Naive thymus-derived CD4-positive, alpha-beta T cell (primary cell): ENCODE data around the gene VAC14. TPM values are rescaled to one million over a fixed set of nuclear protein-coding genes. Genes with fewer than 3 reads are reported as not detected.

ENCODE experiments used
- ATAC-seq: fragments of 150-1000 bp; cut with Tn5 transposase; 2 replicates; pipeline ENCODE4 v1.10.0; 2021; ENCODE audit warnings: mild to moderate bottlenecking, moderate library complexity
- CTCF ChIA-PET: fragments of 350-600 bp; sonication (Branson Sonifier 250); formaldehyde crosslinking; loops from one replicate; lab custom pipeline; 2021; ENCODE audit warnings: antibody characterized with exemption; lab: Charles Lee
- POLR2A ChIA-PET: fragments of 350-600 bp; sonication (Branson Sonifier 250); formaldehyde crosslinking; loops from one replicate; lab custom pipeline; 2021; ENCODE audit warnings: antibody characterized with exemption, inconsistent platforms; lab: Charles Lee
- DNase-seq, 9 donors: peaks; one replicate each; pipeline versions ENCODE4 v3.0.0 to v3.0.0-alpha.2; 2020 to 2022; ENCODE audit warnings: mixed read lengths in 1 of 9
- H3K27ac ChIP-seq: one replicate; pipeline ENCODE4 v1.7.0; 2013; ENCODE audit warnings: mild to moderate bottlenecking, low read depth, low read length, moderate library complexity
- H3K27me3 ChIP-seq, 2 donors: one replicate each; pipeline ENCODE4 v1.7.0; 2013; ENCODE audit warnings: low read length in 2 of 2, mild to moderate bottlenecking in 2 of 2, moderate library complexity in 2 of 2; ENCODE audit not compliant: control insufficient read depth in 2 of 2, insufficient read depth in 2 of 2
- H3K36me3 ChIP-seq, 3 experiments: 1 replicate in 2 of 3; 2 replicates in 1 of 3; pipeline ENCODE4 v1.7.0; 2013; ENCODE audit warnings: low read length in 3 of 3, mild to moderate bottlenecking in 3 of 3, moderate library complexity in 1 of 3; ENCODE audit not compliant: insufficient read depth in 3 of 3, control insufficient read depth in 2 of 3
- H3K4me1 ChIP-seq, 2 donors: one replicate each; pipeline ENCODE4 v1.7.0; 2013; ENCODE audit warnings: low read length in 2 of 2, mild to moderate bottlenecking in 2 of 2, moderate library complexity in 1 of 2; ENCODE audit not compliant: control insufficient read depth in 2 of 2, insufficient read depth in 2 of 2
- H3K4me3 ChIP-seq: 2 replicates; pipeline ENCODE4 v1.7.0; 2013; ENCODE audit warnings: mild to moderate bottlenecking, low read length
- H3K9me3 ChIP-seq, 3 experiments: 1 replicate in 2 of 3; 2 replicates in 1 of 3; pipeline ENCODE4 v1.7.0; 2013; ENCODE audit warnings: low read length in 3 of 3; ENCODE audit not compliant: control insufficient read depth in 2 of 3
- H3K27ac Mint-ChIP-seq, 9 donors: one replicate each; pipeline ENCODE4 v1.8.0; 2020 to 2022; ENCODE audit warnings: mixed read lengths in 9 of 9, mild to moderate bottlenecking in 8 of 9, moderate library complexity in 5 of 9, inconsistent platforms in 2 of 9
- H3K27me3 Mint-ChIP-seq, 5 donors: one replicate each; pipeline ENCODE4 v1.8.0; 2021 to 2022; ENCODE audit warnings: mixed read lengths in 5 of 5, mild to moderate bottlenecking in 1 of 5
- H3K36me3 Mint-ChIP-seq, 5 donors: one replicate each; pipeline ENCODE4 v1.8.0; 2020 to 2022; ENCODE audit warnings: mixed read lengths in 5 of 5, mild to moderate bottlenecking in 3 of 5, inconsistent platforms in 1 of 5
- H3K4me1 Mint-ChIP-seq, 7 donors: one replicate each; pipeline ENCODE4 v1.8.0; 2020 to 2022; ENCODE audit warnings: mixed read lengths in 7 of 7, mild to moderate bottlenecking in 3 of 7, inconsistent platforms in 1 of 7
- H3K4me3 Mint-ChIP-seq, 10 donors: one replicate each; pipeline ENCODE4 v1.8.0; 2020 to 2022; ENCODE audit warnings: mild to moderate bottlenecking in 10 of 10, mixed read lengths in 10 of 10, moderate library complexity in 6 of 10, inconsistent platforms in 2 of 10
- H3K9me3 Mint-ChIP-seq, 11 donors: one replicate each; pipeline ENCODE4 v1.8.0; 2020 to 2022; ENCODE audit warnings: mixed read lengths in 11 of 11, mild to moderate bottlenecking in 4 of 11, inconsistent platforms in 1 of 11, moderate library complexity in 1 of 11
- intact Hi-C, 2 donors: fragments of 100-400 bp; cut with micrococcal nuclease; formaldehyde crosslinking; loops; one replicate each; pipeline ENCODE4 v1.15.1; 2023
- polyA plus RNA-seq, 2 donors: library from polyadenylated mRNA; unstranded; fragments of 300-500 nt; fragmentation: Illumina TruSeq; gene quantifications; one replicate each; pipeline ENCODE4 v1.2.3, GENCODE V29; 2021
- total RNA-seq, 6 experiments: library from RNA in 5 of 6; stranded (reverse) in 5 of 6; gene quantifications; 1 replicate in 5 of 6; 2 replicates in 1 of 6; pipeline ENCODE4 v1.2.3 and lab custom pipeline; 2021 to 2026

The VAC14 gene
- total and polyA plus RNA-seq, 7 experiments from 2014 or later, result 29.2 to 61.2 (median 45.9) TPM

DNA sequence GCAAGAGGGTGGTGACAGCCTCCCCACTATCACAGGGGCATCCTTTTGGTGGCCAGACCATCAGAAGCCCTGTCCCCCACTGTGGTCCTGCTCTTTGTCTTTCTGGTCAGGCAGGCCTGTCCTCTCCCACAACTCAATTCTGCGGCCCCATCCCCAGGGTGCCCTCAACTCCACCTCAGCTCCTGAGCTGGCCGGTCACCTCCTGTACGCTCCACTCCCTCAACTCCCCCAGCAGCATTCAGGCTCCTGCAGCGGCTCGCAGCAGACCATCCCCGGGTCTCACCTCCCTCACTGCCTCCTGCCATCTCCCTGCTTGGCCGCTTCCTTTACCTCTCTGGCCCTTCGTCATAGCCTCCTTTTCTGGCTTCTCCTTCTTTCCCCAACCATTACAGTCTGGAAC, 71.7 kb downstream of the VAC14 start:
- H3K27ac Mint-ChIP-seq, result peak overlapping the region in 2 of 9 donors; percentile 25 to 28
- CTCF ChIA-PET, result interaction anchor here (1.0 to 1.1 kb wide), 2 partner anchors 23 to 42 kb away, joined by 3 read pairs; no protein-coding TSS in a partner anchor

DNA sequence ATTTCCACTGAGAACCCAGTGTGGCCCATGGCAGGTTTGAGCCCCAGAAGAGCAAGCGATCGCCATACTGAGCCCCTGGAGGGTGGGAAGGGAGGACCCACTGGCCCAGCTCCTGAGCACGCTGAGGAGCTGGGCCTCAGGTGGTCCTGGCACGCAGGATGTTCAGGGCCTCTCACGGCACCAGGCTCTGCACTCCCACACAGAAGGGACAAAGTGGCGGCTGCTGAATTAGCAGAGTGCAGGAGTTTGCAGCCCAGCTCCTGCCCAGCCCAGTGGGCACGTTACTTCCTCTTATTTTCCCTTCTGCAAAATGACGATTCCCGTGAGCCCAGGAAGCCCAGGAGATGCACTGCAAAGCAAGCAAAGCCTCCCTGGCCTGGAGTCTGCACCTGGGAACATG, 72.8 kb downstream of the VAC14 start:
- Histone ChIP-seq H3K27ac (no peak overlapping the region), H3K4me3 (no peak overlapping the region), H3K27me3 (no peaks in the 10 kb centered on the region), H3K9me3 (no peaks in the 10 kb centered on the region), H3K36me3 (peaks cover 0 to 74% (median 8%) of the 10 kb centered on the region in 3 experiments), H3K4me1 (no peaks in the 10 kb centered on the region)
- POLR2A ChIA-PET, result interaction anchor here (1.0 to 1.6 kb wide), 4 partner anchors 9 to 31 kb away, joined by 3 to 4 read pairs (median 4); no protein-coding TSS in a partner anchor
- Mint-ChIP-seq H3K4me3 (no peak overlapping the region), H3K27ac (no peak overlapping the region), H3K9me3 (no peaks in the 10 kb centered on the region), H3K27me3 (no peaks in the 10 kb centered on the region), H3K4me1 (peaks cover 0 to 6% (median 0%) of the 10 kb centered on the region in 7 donors), H3K36me3 (peaks cover 6 to 58% (median 23%) of the 10 kb centered on the region in 5 donors)
- CTCF ChIA-PET, result no interaction called here
- no peak for DNase-seq
- intact Hi-C loops, result no loop called here
- ATAC-seq, result no peak

More for the DNA sequence above, 71.7 kb downstream of the VAC14 start:
- Histone ChIP-seq H3K4me3 (no peak overlapping the region), H3K27ac (no peak overlapping the region), H3K36me3 (peaks cover 0 to 69% (median 8%) of the 10 kb centered on the region in 3 experiments), H3K9me3 (no peaks in the 10 kb centered on the region), H3K27me3 (no peaks in the 10 kb centered on the region), H3K4me1 (no peaks in the 10 kb centered on the region)
- Mint-ChIP-seq H3K4me3 (no peak overlapping the region), H3K27me3 (no peaks in the 10 kb centered on the region), H3K4me1 (peaks cover 0 to 6% (median 0%) of the 10 kb centered on the region in 7 donors), H3K9me3 (no peaks in the 10 kb centered on the region), H3K36me3 (peaks cover 6 to 57% (median 24%) of the 10 kb centered on the region in 5 donors)
- POLR2A ChIA-PET, result interaction anchor here (0.7 kb wide), 1 partner anchor 10 kb away, joined by 3 read pairs; no protein-coding TSS in a partner anchor
- ATAC-seq, result no peak
- intact Hi-C loops, result no loop called here
- DNase-seq, result no peak

DNA sequence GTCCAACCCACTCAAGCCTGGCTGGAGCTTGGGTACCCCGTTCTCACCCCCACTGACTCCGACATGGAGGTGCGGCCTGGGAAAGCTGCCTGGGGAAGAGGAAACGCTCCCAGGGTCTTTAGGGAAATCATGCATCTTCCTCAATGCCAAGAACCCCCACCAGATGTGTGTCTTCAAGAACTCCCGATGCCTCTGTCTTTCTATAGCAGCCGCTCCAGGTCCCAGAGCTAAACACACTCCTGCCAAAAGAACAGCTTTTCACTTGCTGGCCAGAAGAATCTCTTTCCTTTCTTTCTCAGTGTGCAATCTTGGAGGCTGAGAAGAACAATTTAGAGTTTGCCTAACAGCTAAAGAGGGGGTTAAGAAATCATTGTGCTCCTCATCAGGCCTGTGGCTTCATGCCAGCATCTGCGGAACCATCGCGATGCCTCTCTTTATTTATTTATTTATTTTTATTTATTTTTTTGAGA, 74.0 kb downstream of the VAC14 start:
- Histone ChIP-seq H3K4me3 (no peak overlapping the region), H3K36me3 (peaks cover 0 to 82% (median 8%) of the 10 kb centered on the region in 3 experiments), H3K4me1 (no peaks in the 10 kb centered on the region), H3K27ac (no peak overlapping the region), H3K27me3 (no peaks in the 10 kb centered on the region), H3K9me3 (no peaks in the 10 kb centered on the region)
- ChIA-PET CTCF (no interaction called here), POLR2A (interaction anchor here (1.2 to 1.6 kb wide), 2 partner anchors 11 to 30 kb away, joined by 3 to 4 read pairs; no protein-coding TSS in a partner anchor)
- no peaks in the 10 kb centered on the region for H3K27me3 Mint-ChIP-seq
- no peak overlapping the region for H3K27ac Mint-ChIP-seq
- intact Hi-C loops, result no loop called here
- DNase-seq (no peak), ATAC-seq (no peak)
- H3K9me3 Mint-ChIP-seq, result no peaks in the 10 kb centered on the region
- no peak overlapping the region for H3K4me3 Mint-ChIP-seq
- H3K36me3 Mint-ChIP-seq, result peaks cover 6 to 59% (median 25%) of the 10 kb centered on the region in 5 donors
- H3K4me1 Mint-ChIP-seq, result peaks cover 0 to 6% (median 0%) of the 10 kb centered on the region in 7 donors

DNA sequence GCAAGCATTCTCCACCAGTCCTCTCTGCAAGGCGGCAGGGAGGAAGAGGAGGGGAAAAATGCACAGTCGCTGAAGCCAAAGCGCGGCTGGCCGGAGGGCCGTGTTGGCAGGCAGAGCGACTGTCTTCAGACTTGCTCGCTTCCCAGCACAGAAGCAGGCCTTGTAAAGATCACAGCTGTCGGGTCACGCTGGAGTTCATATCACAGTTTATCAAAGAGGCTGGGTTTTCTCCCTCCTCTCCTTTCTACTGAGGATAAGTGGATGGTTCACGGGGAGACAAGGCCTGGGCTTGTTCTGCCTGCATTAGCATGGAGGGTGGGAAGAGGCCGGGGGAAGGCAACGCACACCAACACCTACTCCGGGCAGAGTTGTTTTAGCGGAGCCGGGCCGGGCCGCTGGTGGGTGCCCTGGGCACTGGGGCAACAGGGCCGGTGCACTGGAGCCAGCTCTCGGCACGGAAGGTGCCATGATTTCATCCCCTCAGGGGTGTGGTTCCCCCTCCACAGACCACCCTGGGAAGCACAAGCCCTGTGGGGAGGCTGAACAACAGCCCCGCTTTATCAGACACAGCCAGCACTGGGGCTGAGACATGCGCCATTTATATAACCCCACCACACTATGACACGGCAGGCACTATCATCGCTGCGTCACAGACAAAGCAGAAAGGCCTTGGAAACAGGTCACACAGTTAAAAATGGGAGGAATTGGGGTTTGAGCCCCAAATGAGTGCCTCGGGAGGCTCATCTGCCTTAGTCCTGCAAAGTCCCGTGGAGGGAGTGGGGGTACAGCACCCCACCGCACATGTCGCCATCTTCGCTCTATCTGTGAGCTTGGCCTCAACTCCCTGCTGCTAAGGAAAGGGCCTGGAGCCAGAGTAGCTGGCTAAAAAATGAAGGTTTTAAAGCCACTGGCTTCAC, 74.8 kb downstream of the VAC14 start:
- CTCF ChIA-PET, result no interaction called here
- H3K36me3 Mint-ChIP-seq, result peaks cover 4 to 57% (median 21%) of the 10 kb centered on the region in 5 donors

DNA sequence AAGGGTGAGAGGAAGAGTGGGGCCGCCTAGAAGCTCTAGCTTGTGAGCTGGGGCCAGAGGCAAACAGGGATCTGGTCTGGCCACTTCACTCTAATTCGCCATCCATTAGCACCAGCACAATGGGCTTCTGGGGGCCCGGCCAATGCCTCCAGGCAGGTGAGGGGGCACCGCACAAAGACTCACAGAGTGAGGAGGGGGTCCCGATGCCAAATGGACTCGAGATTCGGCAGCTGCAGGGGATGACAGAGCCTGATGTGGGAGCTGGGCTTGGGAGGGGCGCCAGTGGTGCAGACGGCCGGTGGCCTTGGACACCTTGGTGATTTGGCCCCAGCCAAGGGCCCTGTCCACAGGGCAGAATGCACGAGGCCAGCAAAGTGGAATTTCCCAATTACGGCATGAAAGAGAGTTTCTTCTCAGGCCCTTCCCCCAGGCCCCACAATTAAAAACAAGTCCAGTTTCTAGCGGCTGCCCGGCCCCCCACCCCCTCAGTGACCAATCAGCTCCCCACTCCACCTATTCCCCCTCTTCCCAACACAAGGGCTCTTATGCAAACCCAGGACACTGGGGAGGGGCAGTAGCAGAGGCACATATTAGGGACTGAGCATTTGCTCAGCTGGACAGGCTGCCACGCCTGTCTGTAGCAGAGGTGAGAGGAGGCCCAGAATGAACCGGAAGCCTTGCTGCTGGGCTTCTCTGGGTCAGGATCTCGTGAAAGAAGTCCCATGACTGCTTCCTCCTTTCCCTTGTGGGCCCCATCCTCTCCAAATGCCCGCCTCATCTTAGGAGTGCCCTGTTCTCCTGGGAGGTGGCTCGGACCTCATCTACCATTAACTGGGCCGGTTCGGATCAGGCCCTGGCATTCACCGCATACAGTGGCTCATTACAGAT, 75.7 kb downstream of the VAC14 start:
- Mint-ChIP-seq H3K27me3 (no peaks in the 10 kb centered on the region), H3K4me3 (no peak overlapping the region), H3K27ac (peak overlapping the region in 1 of 9 donors; percentile 30), H3K36me3 (peaks cover 1 to 61% (median 26%) of the 10 kb centered on the region in 5 donors), H3K4me1 (peaks cover 0 to 8% (median 0%) of the 10 kb centered on the region in 7 donors), H3K9me3 (no peaks in the 10 kb centered on the region)
- Histone ChIP-seq H3K27me3 (no peaks in the 10 kb centered on the region), H3K4me3 (no peak overlapping the region), H3K4me1 (no peaks in the 10 kb centered on the region), H3K36me3 (peaks cover 0 to 86% (median 3%) of the 10 kb centered on the region in 3 experiments), H3K9me3 (no peaks in the 10 kb centered on the region), H3K27ac (no peak overlapping the region)
- ATAC-seq (no peak), DNase-seq (no peak)
- intact Hi-C loops, result no loop called here
- ChIA-PET CTCF (interaction anchor here (1.1 kb wide), 1 partner anchor 46 kb away, joined by 3 read pairs; no protein-coding TSS in a partner anchor), POLR2A (interaction anchor here (1.1 kb wide), 1 partner anchor 11 kb away, joined by 3 read pairs; no protein-coding TSS in a partner anchor)

More for the DNA sequence above, 74.8 kb downstream of the VAC14 start:
- Histone ChIP-seq H3K9me3 (no peaks in the 10 kb centered on the region), H3K27ac (no peak overlapping the region), H3K4me1 (no peaks in the 10 kb centered on the region), H3K36me3 (peaks cover 0 to 86% (median 8%) of the 10 kb centered on the region in 3 experiments), H3K27me3 (no peaks in the 10 kb centered on the region), H3K4me3 (no peak overlapping the region)
- Mint-ChIP-seq H3K4me1 (peaks cover 0 to 6% (median 0%) of the 10 kb centered on the region in 7 donors), H3K9me3 (no peaks in the 10 kb centered on the region), H3K27ac (no peak overlapping the region), H3K4me3 (no peak overlapping the region), H3K27me3 (no peaks in the 10 kb centered on the region)
- ATAC-seq (no peak), DNase-seq (no peak)
- POLR2A ChIA-PET, result interaction anchor here (1.2 to 1.6 kb wide), 2 partner anchors 11 to 29 kb away, joined by 3 to 4 read pairs; no protein-coding TSS in a partner anchor
- intact Hi-C loops, result no loop called here
